Fibroblast of lung (primary cell): Measurements from ENCODE around the gene ATG9A. TPM values are rescaled to one million over a fixed set of nuclear protein-coding genes. Genes with fewer than 3 reads are reported as not detected.
A peak's percentile ranks its signal among the peaks of the same experiment; 100 is the strongest.

Experiments used
- DNase-seq, 2 donors: peaks; one replicate each; pipeline versions ENCODE4 v3.0.0 to v3.0.0-alpha.2; 2010; ENCODE audit warnings: low read depth in 2 of 2
- H2AFZ ChIP-seq: 2 replicates; pipeline ENCODE4 v1.5.1; 2012; ENCODE audit warnings: low read length, control low read depth, inconsistent platforms
- H3K27ac ChIP-seq: 2 replicates; pipeline ENCODE4 v1.5.1; 2011; ENCODE audit warnings: low read length, control low read depth; ENCODE audit not compliant: insufficient read depth
- H3K27me3 ChIP-seq: 2 replicates; pipeline ENCODE4 v1.5.1; 2011; ENCODE audit warnings: mild to moderate bottlenecking, low read length; ENCODE audit not compliant: control insufficient read depth, insufficient read depth
- H3K36me3 ChIP-seq: 2 replicates; pipeline ENCODE4 v1.5.1; 2011; ENCODE audit warnings: low read length; ENCODE audit not compliant: control insufficient read depth, insufficient read depth
- H3K4me1 ChIP-seq: 2 replicates; pipeline ENCODE4 v1.5.1; 2011; ENCODE audit warnings: low read length; ENCODE audit not compliant: control insufficient read depth, insufficient read depth; ENCODE audit errors: extremely low read depth
- H3K4me2 ChIP-seq: 2 replicates; pipeline ENCODE4 v1.5.1; 2011; ENCODE audit warnings: low read length, control low read depth; ENCODE audit not compliant: insufficient read depth; ENCODE audit errors: extremely low read depth
- H3K4me3 ChIP-seq, 4 experiments: fragments of 200-600 bp in 1 of 4; sonication (generic) in 1 of 4; replicated peaks in 1 of 4; 2 replicates each; pipeline ENCODE4 v1.5.1; 2011 to 2016; ENCODE audit warnings: low read length in 4 of 4, low read depth in 3 of 4, mild to moderate bottlenecking in 3 of 4, control low read depth in 2 of 4, inconsistent platforms in 1 of 4, mixed read lengths in 1 of 4; ENCODE audit not compliant: insufficient read depth in 1 of 4; ENCODE audit errors: control extremely low read depth in 1 of 4
- H3K79me2 ChIP-seq: 2 replicates; pipeline ENCODE4 v1.5.1; 2012; ENCODE audit warnings: mild to moderate bottlenecking, low read length, inconsistent platforms; ENCODE audit not compliant: control insufficient read depth, insufficient read depth
- H3K9ac ChIP-seq: 2 replicates; pipeline ENCODE4 v1.5.1; 2011; ENCODE audit warnings: mild to moderate bottlenecking, low read length, control low read depth; ENCODE audit not compliant: insufficient read depth
- H3K9me3 ChIP-seq: 2 replicates; pipeline ENCODE4 v1.5.1; 2012; ENCODE audit warnings: low read depth, low read length; ENCODE audit not compliant: control insufficient read depth, insufficient read depth
- H4K20me1 ChIP-seq: 2 replicates; pipeline ENCODE4 v1.5.1; 2011; ENCODE audit warnings: low read length; ENCODE audit not compliant: control insufficient read depth, insufficient read depth; ENCODE audit errors: extremely low read depth
- EZH2 ChIP-seq: IDR thresholded peaks from 2 replicates; pipeline ENCODE4 v1.5.1; 2012; ENCODE audit warnings: low read length, control low read depth, mild to moderate bottlenecking; ENCODE audit errors: missing control alignments
- polyA plus RNA-seq, 2 donors: library from polyadenylated mRNA; depleted of rRNA in 1 of 2; stranded (reverse) in 1 of 2; unstranded in 1 of 2; fragments of >200 nt; gene quantifications; 2 replicates each; pipeline ENCODE4 v1.2.1, GENCODE V29; 2011 to 2012; ENCODE audit warnings: missing spikeins in 1 of 2
- total RNA-seq: library from RNA; depleted of rRNA; stranded (reverse); fragments of >200 nt; gene quantifications from 2 replicates; pipeline ENCODE4 v1.2.1, GENCODE V29; 2014
- TF ChIP-seq, protein P1 (sequence below), 2 donors: IDR thresholded peaks in 1 of 2; conservative IDR thresholded peaks in 1 of 2; 1 replicate in 1 of 2; 2 replicates in 1 of 2; pipeline ENCODE4 v1.5.1; 2011 to 2012; ENCODE audit warnings: low read length in 2 of 2, control low read depth in 1 of 2, inconsistent platforms in 1 of 2, low read depth in 1 of 2, mild to moderate bottlenecking in 1 of 2

The ATG9A gene
- total and polyA plus RNA-seq, 2 donors (not counting 1 experiment from before 2014, with no cell fraction given), result 47.2 to 68.2 TPM

- H4K20me1 ChIP-seq, result no peaks in the 10 kb centered on the region
- H3K79me2 ChIP-seq, result peaks cover 15% of the 10 kb centered on the region
- H2AFZ ChIP-seq, result no peak overlapping the region
- H3K36me3 ChIP-seq, result peaks cover 18% of the 10 kb centered on the region
- peak overlapping the region; percentile 92 for H3K4me2 ChIP-seq
- no peak for DNase-seq
- H3K4me3 ChIP-seq, result peak overlapping the region; percentile 87 to 95 (median 94)
- H3K27ac ChIP-seq, result peak overlapping the region; percentile 99
- peak overlapping the region; percentile 98 for H3K9ac ChIP-seq
- H3K9me3 ChIP-seq, result no peaks in the 10 kb centered on the region
- no peaks in the 10 kb centered on the region for H3K27me3 ChIP-seq
- H3K4me1 ChIP-seq, result peaks cover 18% of the 10 kb centered on the region
- TF ChIP-seq EZH2, result no peak
- TF ChIP-seq, protein P1, sequence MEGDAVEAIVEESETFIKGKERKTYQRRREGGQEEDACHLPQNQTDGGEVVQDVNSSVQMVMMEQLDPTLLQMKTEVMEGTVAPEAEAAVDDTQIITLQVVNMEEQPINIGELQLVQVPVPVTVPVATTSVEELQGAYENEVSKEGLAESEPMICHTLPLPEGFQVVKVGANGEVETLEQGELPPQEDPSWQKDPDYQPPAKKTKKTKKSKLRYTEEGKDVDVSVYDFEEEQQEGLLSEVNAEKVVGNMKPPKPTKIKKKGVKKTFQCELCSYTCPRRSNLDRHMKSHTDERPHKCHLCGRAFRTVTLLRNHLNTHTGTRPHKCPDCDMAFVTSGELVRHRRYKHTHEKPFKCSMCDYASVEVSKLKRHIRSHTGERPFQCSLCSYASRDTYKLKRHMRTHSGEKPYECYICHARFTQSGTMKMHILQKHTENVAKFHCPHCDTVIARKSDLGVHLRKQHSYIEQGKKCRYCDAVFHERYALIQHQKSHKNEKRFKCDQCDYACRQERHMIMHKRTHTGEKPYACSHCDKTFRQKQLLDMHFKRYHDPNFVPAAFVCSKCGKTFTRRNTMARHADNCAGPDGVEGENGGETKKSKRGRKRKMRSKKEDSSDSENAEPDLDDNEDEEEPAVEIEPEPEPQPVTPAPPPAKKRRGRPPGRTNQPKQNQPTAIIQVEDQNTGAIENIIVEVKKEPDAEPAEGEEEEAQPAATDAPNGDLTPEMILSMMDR (conservative IDR thresholded peaks at IDR 0.05 in 1 of 2, IDR thresholded peaks at IDR 0.05 in 1 of 2; ENCODE audit: low read depth in 1 of 2, low read length in 2 of 2), result no peak
Measured at GRCh38 chr2:219245899-219246230, 16.4 kb upstream of the ATG9A start.

DNA sequence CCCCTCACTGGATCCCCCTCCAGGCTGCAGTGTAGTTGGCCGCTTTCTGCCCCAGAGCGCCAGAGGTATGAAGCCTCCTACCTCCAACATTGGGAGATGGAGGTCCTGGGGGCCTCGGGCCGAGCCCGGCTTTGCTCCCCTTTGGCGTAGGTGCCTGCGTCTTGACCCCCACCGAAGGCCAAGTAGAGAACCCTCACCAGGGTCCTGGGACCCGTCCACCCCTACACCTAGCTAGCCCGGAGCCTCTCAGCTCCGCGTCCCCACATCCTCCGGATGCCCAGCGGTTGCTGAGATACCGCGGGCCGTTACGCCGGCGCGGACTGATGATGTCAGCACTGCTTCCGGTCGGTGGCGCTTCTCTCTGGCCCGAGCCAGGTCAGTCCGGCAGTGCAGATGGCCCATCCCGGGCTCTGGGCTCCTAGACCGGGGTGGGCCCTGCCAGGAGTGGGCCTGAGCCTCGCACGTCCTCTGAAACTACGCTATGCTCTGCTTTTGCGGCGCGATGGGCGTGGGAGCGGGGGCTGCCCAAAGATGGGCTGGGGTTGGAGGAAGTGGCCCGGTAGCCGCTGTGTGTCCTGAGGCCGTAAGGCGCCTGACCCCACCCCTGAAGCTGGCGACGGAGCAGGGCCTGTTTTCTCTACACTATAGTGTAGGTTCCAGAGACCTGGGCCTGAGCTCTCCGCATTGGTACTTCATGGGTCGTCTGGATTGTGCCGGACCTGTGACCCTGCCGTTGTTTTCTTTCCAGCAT lies 15.9 kb upstream of the ATG9A start, which contains the start of the genes GLB1L and STK16:
GLB1L (minus strand) TSS at position 297 of the 751 bp plus-strand sequence. CDS start 1,871 bp downstream, outside the sequence.
STK16 (plus strand) TSS at position 332 of the 751 bp plus-strand sequence. CDS start 521 bp downstream, outside the sequence.
- H3K27me3 ChIP-seq, result no peaks in the 10 kb centered on the region
- peaks cover 14% of the 10 kb centered on the region for H3K36me3 ChIP-seq
- peak within 1 kb of the TSS; percentile 92 for H3K4me2 ChIP-seq
- H3K9me3 ChIP-seq, result no peaks in the 10 kb centered on the region
- peak within 1 kb of the TSS; percentile 87 to 95 (median 94) for H3K4me3 ChIP-seq
- peak within 1 kb of the TSS; percentile 98 for H3K9ac ChIP-seq
- H3K27ac ChIP-seq, result peak within 1 kb of the TSS; percentile 99
- H2AFZ ChIP-seq, result peak within 1 kb of the TSS; percentile 86
- H4K20me1 ChIP-seq, result no peaks in the 10 kb centered on the region
- peaks cover 15% of the 10 kb centered on the region for H3K79me2 ChIP-seq
- DNase-seq, result peak; percentile 89 to 94
- TF ChIP-seq, protein P1 (conservative IDR thresholded peaks at IDR 0.05 in 1 of 2, IDR thresholded peaks at IDR 0.05 in 1 of 2; ENCODE audit: low read depth in 1 of 2, low read length in 2 of 2), result no peak
- no peak for TF ChIP-seq EZH2
- peaks cover 17% of the 10 kb centered on the region for H3K4me1 ChIP-seq

DNA sequence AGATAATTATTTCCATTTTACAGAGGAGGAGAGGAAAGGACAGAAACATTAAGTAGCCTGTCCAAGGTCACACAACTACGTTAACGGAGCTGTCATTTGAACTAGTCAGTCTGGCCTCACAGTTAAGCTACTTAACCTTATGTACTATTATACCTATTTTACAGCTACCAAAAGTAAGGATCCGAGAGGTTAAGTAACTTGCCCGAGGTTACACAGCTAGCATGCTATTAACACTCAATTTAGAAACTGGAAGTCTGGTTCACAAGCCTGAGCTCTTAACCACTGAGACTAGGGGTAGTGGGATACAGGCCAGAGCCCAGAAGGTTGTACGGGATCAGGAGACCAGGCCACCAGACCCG lies 15.3 kb upstream of the ATG9A start:
- Histone ChIP-seq H3K4me1 (peaks cover 12% of the 10 kb centered on the region), H3K27ac (peak overlapping the region; percentile 99), H3K4me3 (peak overlapping the region; percentile 87 to 95 (median 94)), H3K4me2 (peak overlapping the region; percentile 92), H3K9ac (peak overlapping the region; percentile 98), H3K79me2 (peaks cover 15% of the 10 kb centered on the region), H2AFZ (peak overlapping the region; percentile 86), H3K27me3 (no peaks in the 10 kb centered on the region), H4K20me1 (no peaks in the 10 kb centered on the region), H3K9me3 (no peaks in the 10 kb centered on the region), H3K36me3 (peaks cover 12% of the 10 kb centered on the region)
- TF ChIP-seq, protein P1 (conservative IDR thresholded peaks at IDR 0.05 in 1 of 2, IDR thresholded peaks at IDR 0.05 in 1 of 2; ENCODE audit: low read depth in 1 of 2, low read length in 2 of 2), result no peak
- TF ChIP-seq EZH2, result no peak
- no peak for DNase-seq
